K562 (cell line): ENCODE results near the gene SRRM4. TPM values are rescaled to one million over a fixed set of nuclear protein-coding genes. Genes with fewer than 3 reads are reported as not detected.

Experiments
- ATAC-seq: fragments of 200-7000 bp; cut with Tn5 transposase; 3 replicates; pipeline ENCODE4 v1.9.1; 2020; ENCODE audit warnings: moderate library complexity
- BruUV-seq: library from RNA; stranded (reverse); fragments of 400-500 nt; replicated peaks from 2 replicates; lab custom pipeline; 2021; lab: Mats Ljungman, UMichigan
- CTCF ChIA-PET: fragments of 300-600 bp; formaldehyde crosslinking; extraction: SDS; loops from one replicate; lab custom pipeline; 2021; ENCODE audit warnings: low intra/inter-chr PET ratio; lab: Yijun Ruan, JAX
- POLR2A ChIA-PET: fragments of 300-600, 350-650 bp; sonication (Branson Sonifier 250); formaldehyde crosslinking; extraction: SDS; loops from one replicate; lab custom pipeline; 2021; ENCODE audit warnings: antibody characterized with exemption, inconsistent platforms; lab: Yijun Ruan, JAX
- DNase-seq, 4 experiments: peaks; one replicate each; pipeline versions ENCODE4 v3.0.0 to v3.0.0-alpha.2; 2011 to 2018; ENCODE audit warnings: low spot score in 3 of 4, mixed read lengths in 3 of 4; ENCODE audit errors: extremely low read depth in 1 of 4
- FAIRE-seq: peaks from 2 replicates; lab custom pipeline; 2011; peaks lifted over from hg19 to GRCh38; lab: Jason Lieb, UNC
- H2AFZ ChIP-seq: 2 replicates; pipeline ENCODE4 v1.6.0; 2011; ENCODE audit warnings: low read depth, low read length, control low read depth, inconsistent platforms
- H3K27ac ChIP-seq: fragments of 200-600 bp; 3 replicates; pipeline ENCODE4 v1.8.0; 2011; ENCODE audit warnings: low read depth, mild to moderate bottlenecking, control low read depth, inconsistent platforms, low read length, moderate library complexity, mixed read lengths; ENCODE audit errors: extremely low read depth
- H3K27me3 ChIP-seq, 2 experiments: fragments of 300-600 bp in 1 of 2; 2 replicates in 1 of 2; 3 replicates in 1 of 2; pipeline versions ENCODE4 v1.6.0 to v1.8.0; 2011; ENCODE audit warnings: inconsistent platforms in 2 of 2, low read length in 2 of 2, mild to moderate bottlenecking in 1 of 2, mixed read lengths in 1 of 2, moderate library complexity in 1 of 2; ENCODE audit not compliant: control insufficient read depth in 2 of 2, insufficient read depth in 2 of 2
- H3K36me3 ChIP-seq: fragments of 300-600 bp; 3 replicates; pipeline ENCODE4 v1.8.0; 2011; ENCODE audit warnings: mild to moderate bottlenecking, low read length, inconsistent platforms; ENCODE audit not compliant: control insufficient read depth, insufficient read depth
- H3K4me1 ChIP-seq, 2 experiments: fragments of 200-600 bp in 1 of 2; replicated peaks in 1 of 2; 2 replicates in 1 of 2; 3 replicates in 1 of 2; pipeline versions ENCODE4 v1.5.1 to v1.8.0; 2011; ENCODE audit warnings: inconsistent platforms in 2 of 2, low read length in 2 of 2, mild to moderate bottlenecking in 1 of 2, mixed read lengths in 1 of 2, moderate library complexity in 1 of 2; ENCODE audit not compliant: control insufficient read depth in 2 of 2, insufficient read depth in 2 of 2
- H3K4me2 ChIP-seq: 2 replicates; pipeline ENCODE4 v1.6.1; 2011; ENCODE audit warnings: low read length, control low read depth, inconsistent platforms, mixed read lengths; ENCODE audit not compliant: insufficient read depth
- H3K4me3 ChIP-seq: fragments of 200-600 bp; sonication (generic), shearing (Covaris generic); 2 replicates; pipeline ENCODE4 v1.5.1; 2016; ENCODE audit warnings: control low read depth, inconsistent platforms
- H3K79me2 ChIP-seq: fragments of 200-600 bp; 3 replicates; pipeline ENCODE4 v1.8.0; 2011; ENCODE audit warnings: low read length, inconsistent platforms; ENCODE audit not compliant: control insufficient read depth, insufficient read depth
- H3K9ac ChIP-seq, 2 experiments: 2 replicates each; pipeline versions ENCODE4 v1.6.0 to v1.6.1; 2011; ENCODE audit warnings: low read depth in 2 of 2, low read length in 2 of 2, control low read depth in 1 of 2, inconsistent platforms in 1 of 2, mild to moderate bottlenecking in 1 of 2, mixed read lengths in 1 of 2; ENCODE audit not compliant: insufficient read depth in 1 of 2
- H3K9me1 ChIP-seq: one replicate; pipeline ENCODE4 v1.6.0; 2011; ENCODE audit warnings: inconsistent platforms, mild to moderate bottlenecking, low read length, moderate library complexity; ENCODE audit not compliant: control insufficient read depth, insufficient read depth
- H3K9me3 ChIP-seq: replicated peaks from 2 replicates; pipeline ENCODE4 v1.5.1; 2011; ENCODE audit warnings: low read depth, low read length, inconsistent platforms; ENCODE audit not compliant: control insufficient read depth, insufficient read depth
- H4K20me1 ChIP-seq: replicated peaks from 2 replicates; pipeline ENCODE4 v1.6.1; 2011; ENCODE audit warnings: low read length, inconsistent platforms, mixed read lengths; ENCODE audit not compliant: control insufficient read depth, insufficient read depth
- MGA ChIP-seq: fragments of 450-650 bp; IDR thresholded peaks from 2 replicates; pipeline ENCODE4 v1.6.1; 2016; ENCODE audit warnings: mild to moderate bottlenecking, moderate library complexity
- WGBS: fragments of 100-300 bp; shearing (Covaris generic); methylation state at CpG from one replicate; pipeline ENCODE4 v1.1.6; 2016; ENCODE audit warnings: low coverage, mixed read lengths; ENCODE audit not compliant: insufficient coverage; ENCODE audit errors: missing lambda C conversion rate; 5-methylcytosine and 5-hydroxymethylcytosine counted together
- in situ Hi-C: fragments of 300-500 bp; cut with MboI; formaldehyde crosslinking; loops from 4 replicates; pipeline ENCODE4 v1.15.0; 2018; ENCODE audit warnings: inconsistent platforms, mixed read lengths
- intact Hi-C: fragments of 100-400 bp; cut with micrococcal nuclease; formaldehyde crosslinking; loops from 2 replicates; pipeline ENCODE4 v1.14.2; 2022
- polyA plus RNA-seq, 8 experiments: library from polyadenylated mRNA; depleted of rRNA in 4 of 8; stranded (reverse) in 5 of 8; unstranded in 3 of 8; fragments of >200 nt; fragmentation: Nextera tagmentation in 2 of 8; fragmentation: Illumina TruSeq in 1 of 8; extraction: Ambion mirVana in 2 of 8; extraction: Trizol in 1 of 8; gene quantifications; 2 replicates each; pipeline versions ENCODE4 v1.2.1 to v1.2.3, GENCODE V29; 2011 to 2014; ENCODE audit warnings: inconsistent platforms in 1 of 8, missing spikeins in 1 of 8
- total RNA-seq, 7 experiments: library from RNA; depleted of rRNA in 6 of 7; stranded (reverse); fragments of >200 nt in 6 of 7; fragmentation: Illumina TruSeq in 2 of 7; extraction: Trizol in 2 of 7; gene quantifications; 2 replicates each; pipeline versions ENCODE4 v1.2.1 to v1.2.3, GENCODE V29; 2011 to 2021; ENCODE audit warnings: low replicate concordance in 1 of 7

Gene SRRM4
- total and polyA plus RNA-seq, 9 of the 15 experiments (the other 6 are each of a cell fraction or from before 2014, with no cell fraction given): not detected

- CTCF ChIA-PET: no interaction called here
Measured at GRCh38 chr12:119069147-119069642, 87.9 kb downstream of the SRRM4 start.

More at GRCh38 chr12:119069147-119069642, 87.9 kb downstream of the SRRM4 start:
- H2AFZ ChIP-seq: no peak overlapping the region
- no peaks in the 10 kb centered on the region for H4K20me1 ChIP-seq
- no peak overlapping the region for H3K4me3 ChIP-seq
- BruUV-seq: no TSS peak
- no peak overlapping the region for H3K9ac ChIP-seq
- no peak overlapping the region for H3K4me2 ChIP-seq
- POLR2A ChIA-PET: interaction anchor here (0.6 to 0.7 kb wide), 2 partner anchors 9 to 19 kb away, joined by 3 read pairs; no protein-coding TSS in a partner anchor
- no peaks in the 10 kb centered on the region for H3K36me3 ChIP-seq
- TF ChIP-seq MGA: no peak
- no peaks in the 10 kb centered on the region for H3K9me3 ChIP-seq
- no peak overlapping the region for H3K27ac ChIP-seq
- no peaks in the 10 kb centered on the region; a peak in 1 of 5 replicates for H3K27me3 ChIP-seq
- in situ Hi-C loops (no loop called here), intact Hi-C loops (no loop called here)
- H3K79me2 ChIP-seq: no peaks in the 10 kb centered on the region
- no peaks in the 10 kb centered on the region for H3K9me1 ChIP-seq
- H3K4me1 ChIP-seq: no peaks in the 10 kb centered on the region
- WGBS: 0% methylated on average over 4 of the region's 8 CpGs
- DNase-seq: no peak
- FAIRE-seq: no peak
- ATAC-seq: no peak
